ENCODE data around the gene LYG1.
"Not testable (repeated sequence)": the region's sequence is repeated elsewhere in the genome, so short reads cannot be mapped to it uniquely, and the experiment has no call there.

LYG1 gene

DNA sequence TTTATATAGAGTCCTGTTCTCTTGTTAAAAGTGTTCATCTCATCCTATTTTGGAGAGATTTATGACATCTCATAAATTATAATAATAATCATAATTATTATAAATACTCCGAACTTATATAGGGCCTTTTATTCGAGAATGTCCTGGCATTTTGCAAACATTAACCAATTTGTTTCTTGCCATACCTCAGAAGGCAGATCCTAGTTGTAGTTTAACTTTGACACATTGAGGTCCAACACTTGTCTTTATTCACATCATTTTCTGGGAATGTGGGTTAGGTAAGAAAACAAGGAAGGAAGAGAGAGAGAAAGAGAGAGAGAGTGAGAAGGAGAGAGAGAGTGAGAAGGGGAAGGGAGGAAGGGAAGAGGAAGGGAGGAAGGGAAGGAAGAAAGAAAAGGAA lies at the start of gene LYG1:
Gene LYG1 (minus strand): TSS at position 101 of the 400 bp plus-strand sequence. CDS start 5,527 bp downstream, outside the sequence.
- peaks cover 45 to 65% of the 10 kb centered on the region in 2 donors for H3K36me3 Mint-ChIP-seq
- not testable (repeated sequence) for H3K27ac Mint-ChIP-seq; ATAC-seq (replicated peaks); H3K4me3 Mint-ChIP-seq; H3K27me3 Mint-ChIP-seq; H3K9me3 Mint-ChIP-seq; H3K4me1 Mint-ChIP-seq; DNase-seq

GRCh38 chr2:99350194-99350593 lies 49.2 kb upstream of the LYG1 start:
- Mint-ChIP-seq H3K4me1 (peaks cover 32 to 76% of the 10 kb centered on the region in 2 donors), H3K36me3 (peaks cover 10 to 29% of the 10 kb centered on the region in 2 donors), H3K27me3 (no peaks in the 10 kb centered on the region), H3K4me3 (peak overlapping the region in 1 of 2 donors; percentile 40), H3K9me3 (no peaks in the 10 kb centered on the region), H3K27ac (no peak overlapping the region)
- DNase-seq = no peak
- no peak for ATAC-seq (replicated peaks)

- no peak for DNase-seq
- Mint-ChIP-seq H3K27ac (peak overlapping the region; percentile 42), H3K4me3 (peak overlapping the region; percentile 15 to 17), H3K4me1 (peaks cover 34 to 78% of the 10 kb centered on the region in 2 donors), H3K9me3 (no peaks in the 10 kb centered on the region), H3K27me3 (no peaks in the 10 kb centered on the region), H3K36me3 (peaks cover 8 to 33% of the 10 kb centered on the region in 2 donors)
- ATAC-seq (replicated peaks) = peak; percentile 90 to 93
Observed at GRCh38 chr2:99348173-99348572, 47.2 kb upstream of the LYG1 start.

- H3K27me3 Mint-ChIP-seq = no peaks in the 10 kb centered on the region
- peaks cover 38 to 81% of the 10 kb centered on the region in 2 donors for H3K4me1 Mint-ChIP-seq
- no peak overlapping the region for H3K27ac Mint-ChIP-seq
- ATAC-seq (replicated peaks) = no peak
- no peaks in the 10 kb centered on the region for H3K9me3 Mint-ChIP-seq
- H3K4me3 Mint-ChIP-seq = no peak overlapping the region
- H3K36me3 Mint-ChIP-seq = peaks cover 6 to 36% of the 10 kb centered on the region in 2 donors
- DNase-seq = no peak
Observed at GRCh38 chr2:99346218-99346617, 45.2 kb upstream of the LYG1 start.

GRCh38 chr2:99345446-99345845 lies 44.4 kb upstream of the LYG1 start:
- not testable (repeated sequence) for H3K4me3 Mint-ChIP-seq; H3K27me3 Mint-ChIP-seq; H3K27ac Mint-ChIP-seq; DNase-seq; H3K9me3 Mint-ChIP-seq; ATAC-seq (replicated peaks)
- peaks cover 4 to 34% of the 10 kb centered on the region in 2 donors for H3K36me3 Mint-ChIP-seq
- peaks cover 35 to 76% of the 10 kb centered on the region in 2 donors for H3K4me1 Mint-ChIP-seq

GRCh38 chr2:99342536-99342935 lies 41.5 kb upstream of the LYG1 start:
- Mint-ChIP-seq H3K4me1 (peaks cover 19 to 48% of the 10 kb centered on the region in 2 donors), H3K27me3 (no peaks in the 10 kb centered on the region), H3K36me3 (peaks cover 4 to 25% of the 10 kb centered on the region in 2 donors), H3K27ac (no peak overlapping the region), H3K9me3 (no peaks in the 10 kb centered on the region), H3K4me3 (no peak overlapping the region)
- DNase-seq (no peak), ATAC-seq (replicated peaks) (no peak)

DNA sequence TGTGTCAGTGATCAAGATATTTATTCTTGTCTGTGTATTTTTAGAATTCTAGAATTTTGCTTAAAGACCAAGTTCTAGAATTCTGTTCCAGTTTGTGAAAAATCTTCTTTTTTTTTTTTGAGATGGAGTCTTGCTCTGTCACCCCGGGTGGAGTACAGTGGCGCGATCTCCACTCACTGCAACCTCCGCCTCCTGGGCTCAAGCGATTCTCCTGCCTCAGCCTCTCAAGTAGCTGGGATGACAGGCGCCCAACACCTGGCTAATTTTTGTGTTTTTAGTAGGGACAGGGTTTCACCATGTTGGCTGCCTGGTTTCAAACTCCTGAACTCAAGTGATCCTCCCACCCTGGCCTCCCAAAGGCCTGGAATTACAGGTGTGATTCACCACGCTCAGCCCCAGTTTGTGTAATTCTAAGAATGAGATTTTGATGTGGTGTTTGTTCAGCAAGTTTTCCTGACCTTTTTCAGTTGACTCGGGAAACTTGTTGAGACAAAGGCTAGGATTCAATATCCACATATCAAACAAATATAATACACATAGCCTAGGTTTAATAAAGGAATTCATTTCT lies 39.8 kb upstream of the LYG1 start:
- Mint-ChIP-seq H3K4me3 (no peak overlapping the region), H3K9me3 (no peaks in the 10 kb centered on the region), H3K36me3 (peaks cover 4 to 20% of the 10 kb centered on the region in 2 donors), H3K27ac (no peak overlapping the region), H3K27me3 (no peaks in the 10 kb centered on the region), H3K4me1 (peaks cover 14 to 38% of the 10 kb centered on the region in 2 donors)
- no peak for DNase-seq
- no peak for ATAC-seq (replicated peaks)

DNA sequence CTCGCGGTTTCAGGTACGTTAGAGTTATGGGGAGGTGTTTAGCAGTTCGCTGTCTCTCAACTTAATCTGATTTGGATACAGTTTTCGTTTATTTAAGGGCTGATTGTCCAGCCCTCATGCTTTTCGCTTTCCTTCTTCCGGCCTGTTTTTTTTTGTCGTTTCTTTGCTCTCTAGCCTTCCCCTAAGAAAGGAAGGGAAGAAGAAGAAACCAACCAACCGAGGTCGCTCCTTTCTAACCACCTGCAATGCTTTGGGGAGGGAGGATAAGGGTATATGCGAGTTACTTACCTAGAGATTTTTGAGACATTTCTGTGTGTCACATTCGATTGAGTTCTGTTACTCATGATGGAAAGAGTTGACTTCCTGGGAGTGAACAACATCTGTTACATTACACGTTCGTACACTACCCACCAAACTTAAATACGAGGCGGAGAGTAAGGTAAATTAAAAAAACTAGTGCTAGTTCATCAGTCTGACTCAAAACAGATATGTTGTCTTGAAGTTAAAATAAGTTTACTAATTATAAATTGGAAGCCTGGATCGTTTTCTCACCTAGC lies 37.1 kb upstream of the LYG1 start:
- Mint-ChIP-seq H3K27ac (no peak overlapping the region), H3K36me3 (peaks cover 4 to 9% of the 10 kb centered on the region in 2 donors), H3K9me3 (no peaks in the 10 kb centered on the region), H3K27me3 (no peaks in the 10 kb centered on the region), H3K4me3 (no peak overlapping the region), H3K4me1 (peaks cover 10 to 35% of the 10 kb centered on the region in 2 donors)
- ATAC-seq (replicated peaks) (no peak), DNase-seq (no peak)

- Mint-ChIP-seq H3K27me3 (no peaks in the 10 kb centered on the region), H3K4me1 (peaks cover 8 to 28% of the 10 kb centered on the region in 2 donors), H3K9me3 (no peaks in the 10 kb centered on the region), H3K4me3 (no peak within 1 kb of the TSS), H3K27ac (no peak within 1 kb of the TSS), H3K36me3 (peaks cover 4 to 10% of the 10 kb centered on the region in 2 donors)
- DNase-seq = peak; percentile 96
- ATAC-seq (replicated peaks) = peak; percentile 82 to 83
Observed at GRCh38 chr2:99337113-99338028, 36.4 kb upstream of the LYG1 start, which contains the start of gene EIF5B. EIF5B (plus strand) TSS chr2:99337389; CDS start chr2:99337555, 166 bp downstream.

- ATAC-seq (replicated peaks) (peak; percentile 23 to 26), DNase-seq (no peak)
- H3K36me3 Mint-ChIP-seq = peaks cover 4 to 12% of the 10 kb centered on the region in 2 donors
- H3K9me3 Mint-ChIP-seq = no peaks in the 10 kb centered on the region
- H3K27ac Mint-ChIP-seq = no peak overlapping the region
- H3K4me3 Mint-ChIP-seq = no peak overlapping the region
- H3K4me1 Mint-ChIP-seq = peaks cover 6 to 23% of the 10 kb centered on the region in 2 donors
- no peaks in the 10 kb centered on the region for H3K27me3 Mint-ChIP-seq
Observed at GRCh38 chr2:99336804-99337112, 35.8 kb upstream of the LYG1 start.

DNA sequence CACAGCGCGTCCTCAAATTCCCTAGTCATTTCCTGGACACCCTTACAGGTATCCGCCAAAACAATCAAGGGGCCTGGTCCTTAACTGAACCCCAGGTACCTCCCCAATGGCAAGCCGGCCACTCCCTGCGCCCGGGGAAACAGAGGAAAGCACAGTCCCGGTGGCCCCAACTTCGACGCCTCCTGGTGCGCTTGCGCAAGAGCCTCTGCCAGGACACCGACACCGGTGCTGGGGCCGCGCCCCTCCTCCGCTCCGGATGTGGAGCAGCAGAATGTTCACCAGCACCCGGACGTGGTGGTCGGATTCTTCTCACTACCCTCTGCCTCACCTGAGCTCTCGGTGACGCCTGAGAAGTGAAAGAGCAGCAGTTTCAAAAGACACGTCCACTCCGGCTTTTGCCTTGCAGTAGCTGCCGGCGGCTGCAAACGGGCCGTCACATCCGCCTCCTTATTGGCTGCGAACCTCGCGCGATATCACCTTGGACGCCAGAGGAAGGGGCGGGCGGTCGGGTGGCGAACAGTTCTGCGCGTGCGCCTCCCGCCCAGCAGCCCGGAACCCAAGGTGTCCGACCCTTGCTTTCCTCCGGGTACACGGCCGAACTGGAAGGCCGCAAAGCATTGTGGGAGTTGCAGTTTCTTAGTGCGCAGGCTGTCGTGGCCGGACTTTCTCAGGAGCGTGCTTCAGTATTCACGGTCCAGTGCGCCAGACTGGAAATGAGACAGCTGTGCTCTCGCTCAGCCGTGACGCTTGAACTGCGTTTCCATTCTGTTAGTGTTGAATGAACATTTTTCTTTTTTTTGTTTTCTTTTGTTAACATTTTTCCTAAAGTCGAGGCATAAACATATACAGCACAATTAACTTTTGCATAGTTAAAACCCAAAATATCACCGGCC lies 35.2 kb upstream of the LYG1 start, which contains the start of gene TXNDC9:
Gene TXNDC9 (minus strand): TSS at position 423 of the 893 bp plus-strand sequence. CDS start 3,123 bp downstream, outside the sequence.
- H3K36me3 Mint-ChIP-seq = peaks cover 9 to 12% of the 10 kb centered on the region in 2 donors
- ATAC-seq (replicated peaks) = peak; percentile 81 to 83
- H3K27ac Mint-ChIP-seq = no peak within 1 kb of the TSS
- DNase-seq = peak; percentile 99
- no peak within 1 kb of the TSS for H3K4me3 Mint-ChIP-seq
- no peaks in the 10 kb centered on the region for H3K27me3 Mint-ChIP-seq
- H3K4me1 Mint-ChIP-seq = peaks cover 5 to 17% of the 10 kb centered on the region in 2 donors
- no peaks in the 10 kb centered on the region for H3K9me3 Mint-ChIP-seq

DNA sequence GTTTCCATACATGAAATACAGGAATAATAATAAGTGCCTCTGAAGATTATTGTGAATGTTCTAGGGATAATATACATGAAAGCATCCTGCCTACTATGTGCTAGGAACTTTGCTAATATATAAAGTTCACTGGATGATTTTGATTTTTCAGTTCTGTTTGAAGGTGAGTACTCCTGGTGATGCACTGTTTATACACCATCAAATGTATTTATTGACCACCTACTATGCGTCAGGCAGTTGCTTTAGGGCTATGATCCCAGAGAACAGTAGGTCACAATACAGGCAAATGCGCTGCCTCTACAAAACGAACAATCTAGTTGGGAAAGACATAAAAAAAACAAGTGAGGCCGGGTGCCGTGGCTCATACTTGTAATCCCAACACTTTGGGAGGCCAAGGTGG lies 24.4 kb upstream of the LYG1 start:
- no peaks in the 10 kb centered on the region for H3K9me3 Mint-ChIP-seq
- H3K27me3 Mint-ChIP-seq = no peaks in the 10 kb centered on the region
- no peak for DNase-seq
- H3K4me1 Mint-ChIP-seq = peaks cover 0 to 3% of the 10 kb centered on the region in 2 donors
- no peak overlapping the region for H3K4me3 Mint-ChIP-seq
- no peak for ATAC-seq (replicated peaks)
- no peak overlapping the region for H3K27ac Mint-ChIP-seq
- peaks cover 16 to 37% of the 10 kb centered on the region in 2 donors for H3K36me3 Mint-ChIP-seq

DNA sequence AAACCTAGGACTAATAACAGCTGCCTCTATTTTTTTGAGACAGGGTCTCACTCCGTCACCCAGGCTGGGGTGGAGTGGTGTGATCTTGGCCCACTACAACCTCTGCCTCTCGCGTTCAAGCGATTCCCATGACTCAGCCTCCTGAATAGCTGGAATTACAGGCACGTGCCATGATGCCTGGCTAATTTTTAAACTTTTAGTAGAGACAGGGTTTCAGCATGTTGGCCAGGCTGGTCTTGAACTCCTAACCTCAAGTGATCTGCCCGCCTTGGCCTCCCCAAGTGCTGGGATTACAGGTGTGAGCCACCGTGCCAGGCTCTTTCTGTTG lies 16.8 kb upstream of the LYG1 start:
- H3K4me3 Mint-ChIP-seq; ATAC-seq (replicated peaks); H3K9me3 Mint-ChIP-seq; H3K27ac Mint-ChIP-seq; H3K4me1 Mint-ChIP-seq; H3K27me3 Mint-ChIP-seq; DNase-seq: not testable (repeated sequence)
- H3K36me3 Mint-ChIP-seq = peaks cover 35 to 36% of the 10 kb centered on the region in 2 donors

Data from stimulated activated naive B cell treated with anti-CD40 and anti-IgM and Interleukin-4, amounts not matched to agents 10 μg/mL and 1 μg/mL and 100 μg/mL, for 72 hours (primary cell).